GM19239 (cell line): ENCODE measurements around the gene COL6A2.

Experiments used
- DNase-seq: peaks from one replicate; pipeline ENCODE4 v3.0.0; 2011; ENCODE audit warnings: low spot score; ENCODE audit not compliant: insufficient read length
- FAIRE-seq: peaks from 2 replicates; lab custom pipeline; 2011; peaks lifted over from hg19 to GRCh38; lab: Jason Lieb, UNC

COL6A2 gene

GRCh38 chr21:46151261-46151988 lies 53.5 kb downstream of the COL6A2 start:
- DNase-seq, result no peak
- no peak for FAIRE-seq

DNA sequence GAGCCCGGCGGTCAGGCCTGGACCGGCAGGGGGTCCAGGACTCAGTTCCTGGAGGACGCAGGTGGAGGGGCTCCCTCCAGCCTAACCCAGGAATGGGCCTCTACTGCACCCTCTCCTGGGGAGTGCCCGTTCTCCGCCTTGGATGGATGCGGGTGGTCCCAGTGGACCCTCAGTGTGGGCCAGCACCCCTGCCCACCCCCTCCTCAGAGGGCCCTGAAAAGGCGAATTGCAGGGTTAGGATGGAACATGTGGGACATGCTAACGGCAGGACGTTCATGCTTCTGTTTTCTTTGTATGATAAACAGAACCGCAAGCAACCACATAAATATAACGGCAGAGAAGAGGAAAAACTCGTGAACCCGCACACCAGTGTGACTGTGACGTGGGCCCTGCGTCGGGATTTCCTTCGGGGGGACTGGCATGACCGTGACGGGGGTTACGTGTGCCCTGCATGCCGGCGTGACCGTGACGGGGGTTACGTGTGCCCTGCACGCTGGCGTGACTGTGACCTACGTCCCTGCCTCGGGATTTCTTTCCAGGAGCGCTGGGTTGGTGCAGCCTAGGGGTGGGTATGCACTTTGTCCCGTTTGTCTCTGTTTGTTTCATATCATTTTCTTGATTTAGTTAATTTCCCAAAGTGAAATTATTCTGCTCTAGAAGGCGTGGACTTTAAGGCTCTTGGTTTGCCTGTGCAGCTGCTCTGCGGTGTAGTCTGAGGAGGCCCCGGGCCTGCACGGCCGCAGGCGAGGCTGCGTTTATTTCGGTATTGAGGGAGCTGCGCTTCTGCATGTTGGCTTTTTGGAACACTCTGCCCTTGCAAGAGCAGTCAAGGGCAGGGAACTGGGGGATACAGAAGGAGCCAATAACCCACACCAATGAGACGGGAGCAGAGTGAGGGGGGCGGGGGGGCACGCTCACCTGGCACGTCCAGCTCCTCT lies 54.3 kb downstream of the COL6A2 start:
- no peak for FAIRE-seq
- DNase-seq, result no peak

- DNase-seq (no peak), FAIRE-seq (no peak)
These were observed 55.0 kb downstream of the COL6A2 start for GRCh38 chr21:46152927-46153246.

DNA sequence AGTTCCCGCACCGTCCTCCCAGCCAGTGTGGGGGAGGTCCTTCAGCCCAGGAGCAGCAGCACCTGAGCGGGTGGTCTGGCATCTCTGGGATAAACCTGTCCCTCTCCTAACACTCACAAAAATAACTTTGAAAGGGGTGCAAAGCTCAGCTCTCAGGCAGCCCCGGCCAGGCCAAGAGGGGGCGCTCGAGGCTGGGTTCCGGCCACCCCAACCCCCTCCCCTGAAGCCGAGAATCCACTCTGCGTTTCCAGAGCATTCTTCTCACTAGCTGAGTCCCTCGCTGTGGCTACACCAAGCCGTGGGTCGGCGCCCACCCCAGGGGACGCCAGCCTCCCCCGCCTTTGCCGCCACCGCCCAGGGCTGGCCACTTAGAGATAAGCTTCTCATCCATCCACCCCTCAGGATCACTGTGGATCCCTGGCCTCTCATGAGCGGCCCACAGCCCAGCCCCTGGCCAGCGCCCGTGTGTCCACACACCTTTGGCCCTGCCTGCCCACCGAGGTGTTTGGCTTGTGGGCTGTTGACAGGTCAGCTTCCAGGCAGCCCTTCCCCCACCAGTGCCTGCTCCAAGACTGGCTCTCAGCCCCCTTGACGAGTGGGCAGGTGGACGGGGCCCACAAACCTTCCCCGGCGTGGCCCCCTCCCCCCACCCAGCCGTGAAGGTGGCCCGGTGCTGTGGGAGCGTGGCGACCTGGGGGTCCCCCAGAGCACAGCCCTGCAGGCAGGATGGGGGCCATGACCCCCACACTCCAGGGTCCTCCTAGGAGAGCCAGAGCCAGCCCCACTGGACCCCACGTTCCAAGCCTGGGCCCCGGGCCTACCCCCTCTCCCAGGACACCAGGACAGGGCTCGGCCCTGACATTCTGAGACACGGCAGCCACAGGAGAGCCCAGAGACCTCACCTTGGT lies 55.6 kb downstream of the COL6A2 start:
- DNase-seq (no peak), FAIRE-seq (no peak)

DNA sequence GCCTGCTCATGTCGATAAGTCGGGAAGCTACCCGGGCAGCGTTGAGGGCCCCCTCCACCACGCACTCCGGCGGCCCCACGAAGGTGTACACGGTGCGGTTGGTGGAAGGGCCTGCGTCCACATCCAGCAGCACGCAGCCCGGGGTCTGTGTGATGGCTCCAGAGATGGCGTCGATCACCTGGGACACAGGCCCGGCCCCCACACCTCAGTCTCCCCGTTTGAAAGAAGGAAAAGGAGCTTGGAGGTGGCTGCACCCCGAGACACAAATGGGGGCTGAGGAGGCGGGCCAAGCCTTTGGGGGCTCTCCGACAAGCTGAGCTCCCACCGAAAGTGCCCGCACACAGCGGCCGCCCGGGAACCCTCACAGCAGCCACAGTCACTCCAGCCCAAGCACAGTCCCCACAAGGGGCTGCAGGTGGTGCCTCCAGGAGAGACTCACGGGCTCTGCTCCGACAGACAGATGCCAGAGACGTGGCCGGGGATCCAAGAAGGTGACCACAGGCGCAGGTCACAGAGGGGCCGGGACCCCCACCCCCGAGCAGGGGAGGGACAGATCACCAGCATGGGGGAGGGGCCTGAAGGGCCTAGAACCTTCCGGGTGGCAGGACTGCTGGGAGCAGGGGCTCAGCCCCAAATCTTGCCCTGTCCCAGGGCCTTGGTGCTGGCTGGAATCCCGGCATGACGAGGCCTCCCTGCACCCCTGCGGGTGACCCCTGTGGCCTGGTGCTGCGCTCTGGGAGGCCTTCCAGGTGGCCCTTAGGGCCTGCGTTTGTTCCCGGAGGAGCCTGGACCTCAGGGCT lies 56.4 kb downstream of the COL6A2 start:
- no peak for DNase-seq
- FAIRE-seq, result no peak

GRCh38 chr21:46154955-46155513 lies 57.1 kb downstream of the COL6A2 start:
- no peak for DNase-seq
- no peak for FAIRE-seq

GRCh38 chr21:46155514-46156377 lies 57.8 kb downstream of the COL6A2 start, which contains the start of gene FTCD:
FTCD (minus strand) TSS chr21:46155579; CDS start chr21:46155523, 56 bp downstream.
- FAIRE-seq, result no peak

DNA sequence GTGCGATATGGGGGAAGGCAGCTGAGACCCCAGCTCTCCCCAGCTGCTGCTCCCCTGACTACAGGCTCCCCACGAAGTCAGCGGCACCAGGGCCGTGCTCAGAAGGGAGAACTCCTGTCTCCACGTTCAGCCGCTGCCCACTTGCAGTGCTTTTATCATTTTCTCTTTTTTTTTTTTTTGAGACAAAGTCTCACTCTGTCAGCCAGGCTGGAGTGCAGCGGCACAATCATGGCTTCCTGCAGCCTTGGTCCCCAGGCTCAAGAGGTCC lies 58.4 kb downstream of the COL6A2 start:
- no peak for FAIRE-seq
- no peak for DNase-seq

More at GRCh38 chr21:46155514-46156377, 57.8 kb downstream of the COL6A2 start, which contains the start of gene FTCD:
- no peak for DNase-seq

DNA sequence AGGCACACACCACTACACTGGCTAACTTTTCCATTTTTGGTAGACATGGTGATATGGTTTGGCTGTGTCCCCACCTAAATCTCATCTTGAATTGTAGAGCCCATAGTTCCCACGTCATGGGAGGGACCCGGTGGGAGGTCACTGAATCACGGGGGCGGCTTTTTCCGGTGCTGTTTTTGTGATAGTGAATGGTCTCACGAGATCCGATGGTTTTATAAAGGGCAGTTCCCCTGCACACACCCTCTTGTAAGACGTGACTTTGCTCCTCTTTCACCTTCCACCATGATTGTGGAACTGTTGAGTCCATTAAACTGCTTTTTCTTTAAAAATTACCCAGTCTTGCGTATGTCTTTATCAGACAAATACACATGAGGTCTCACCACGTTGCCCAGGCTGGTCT lies 58.8 kb downstream of the COL6A2 start:
- DNase-seq, result no peak
- FAIRE-seq, result no peak

DNA sequence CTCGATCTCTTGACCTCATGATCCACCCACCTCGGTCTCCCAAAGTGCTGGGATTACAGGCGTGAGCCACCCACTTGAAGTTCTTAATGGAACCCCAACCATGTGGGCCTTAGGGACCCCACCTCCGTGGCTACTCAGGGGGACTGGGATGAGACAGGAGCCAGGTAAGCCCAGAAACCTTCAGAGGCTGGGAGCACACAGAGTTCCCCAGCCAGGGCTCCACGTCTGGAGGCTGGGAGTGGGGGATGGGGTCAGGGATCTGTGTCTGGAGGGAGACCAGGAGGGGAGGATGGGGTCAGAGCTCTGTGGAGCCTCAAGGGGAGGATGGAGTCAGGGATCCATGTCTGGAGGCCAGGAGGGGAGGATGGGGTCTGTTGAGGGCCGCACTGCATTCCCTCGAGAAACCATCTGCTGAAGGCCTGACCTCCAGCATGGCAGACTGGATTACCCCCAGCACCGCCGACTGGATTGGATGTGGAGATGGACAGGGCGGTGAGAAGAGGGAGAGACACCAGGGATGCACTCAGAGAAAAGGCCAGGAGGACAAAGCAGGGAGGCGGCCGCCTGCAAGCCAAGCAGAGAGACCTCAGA lies 59.6 kb downstream of the COL6A2 start:
- DNase-seq (no peak), FAIRE-seq (no peak)

- DNase-seq (no peak), FAIRE-seq (no peak)
These were observed 60.1 kb downstream of the COL6A2 start for GRCh38 chr21:46157987-46158451.

- FAIRE-seq (no peak), DNase-seq (no peak)
These were observed 60.9 kb downstream of the COL6A2 start for GRCh38 chr21:46158666-46159300.

DNA sequence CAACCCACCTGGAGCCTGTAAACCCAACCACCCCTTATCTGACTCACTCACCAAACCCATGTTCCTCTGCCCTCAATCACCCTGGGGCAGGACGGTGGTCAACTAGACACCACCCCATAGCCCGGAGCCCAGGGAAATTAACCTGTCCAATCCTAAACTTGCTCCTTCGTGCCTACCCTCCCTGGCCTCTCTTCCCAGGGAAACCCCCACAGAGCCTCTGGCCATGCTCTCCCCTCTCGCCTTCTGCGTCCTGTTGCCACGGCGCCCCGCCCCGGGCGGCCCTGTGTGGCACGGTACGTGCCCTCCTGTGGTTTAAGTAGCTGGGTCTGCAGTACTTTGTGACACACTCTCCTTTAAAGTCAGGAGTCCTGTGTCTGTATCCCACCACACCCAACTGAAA lies 61.5 kb downstream of the COL6A2 start:
- FAIRE-seq (no peak), DNase-seq (no peak)

GRCh38 chr21:46159841-46160656 lies 62.1 kb downstream of the COL6A2 start:
- FAIRE-seq, result no peak
- DNase-seq, result no peak

DNA sequence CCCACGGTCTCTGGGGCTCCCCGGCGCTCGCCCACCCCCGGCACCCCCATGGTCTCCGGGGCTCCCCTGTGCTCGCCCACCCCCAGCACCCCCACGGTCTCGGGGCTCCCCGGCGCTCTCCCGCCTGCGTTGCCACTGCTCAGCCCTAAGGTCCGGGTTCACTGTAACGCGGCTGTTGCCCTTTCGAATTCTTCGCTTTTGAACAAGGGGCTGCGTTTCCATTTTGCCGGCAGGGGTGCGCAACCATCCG lies 62.7 kb downstream of the COL6A2 start:
- DNase-seq (no peak), FAIRE-seq (no peak)

DNA sequence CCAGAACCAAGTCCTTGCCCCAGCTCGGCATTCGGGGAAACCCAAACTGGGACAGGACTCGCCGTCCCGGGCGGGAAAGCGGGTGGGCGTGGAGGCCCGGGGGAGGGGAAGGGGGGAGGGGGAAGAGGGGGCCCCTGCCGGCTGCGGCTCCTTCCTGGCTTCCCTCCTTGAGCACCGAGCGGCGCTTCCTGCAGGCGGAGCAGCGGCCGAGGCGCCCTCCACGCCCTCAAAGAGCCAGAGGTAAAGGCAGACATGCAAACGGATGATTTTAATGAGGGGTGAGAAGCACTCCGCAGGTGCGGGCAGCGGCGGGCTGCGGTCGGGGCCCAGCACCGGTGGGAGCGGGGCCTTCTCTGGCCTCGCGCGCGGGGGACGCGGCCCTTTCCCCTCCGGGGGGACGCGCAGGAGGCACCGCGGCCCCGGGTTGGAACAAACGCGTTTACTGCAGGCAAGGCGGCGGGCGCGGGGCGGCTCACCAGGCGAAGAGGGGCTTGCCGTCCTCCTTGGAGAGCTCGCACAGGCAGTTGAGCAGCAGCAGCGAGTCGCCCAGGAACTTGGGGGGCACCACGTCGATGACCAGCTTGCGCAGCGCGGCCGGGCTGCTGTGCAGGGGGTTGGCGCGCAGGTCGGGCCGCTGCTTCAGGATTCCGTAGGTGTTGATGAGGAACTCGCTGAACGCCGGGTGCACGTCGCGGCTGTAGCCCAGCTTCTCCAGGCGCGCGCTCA lies 63.2 kb downstream of the COL6A2 start:
- FAIRE-seq (no peak), DNase-seq (no peak)
